ENCODE data around the gene ADGRL1. TPM values are rescaled to one million over a fixed set of nuclear protein-coding genes. Genes with fewer than 3 reads are reported as not detected.
"Not testable (repeated sequence)": the region's sequence is repeated elsewhere in the genome, so short reads cannot be mapped to it uniquely, and the experiment has no call there.

ADGRL1 gene
- total RNA-seq, 1 donor from 2014 or later: 32.2 TPM

DNA sequence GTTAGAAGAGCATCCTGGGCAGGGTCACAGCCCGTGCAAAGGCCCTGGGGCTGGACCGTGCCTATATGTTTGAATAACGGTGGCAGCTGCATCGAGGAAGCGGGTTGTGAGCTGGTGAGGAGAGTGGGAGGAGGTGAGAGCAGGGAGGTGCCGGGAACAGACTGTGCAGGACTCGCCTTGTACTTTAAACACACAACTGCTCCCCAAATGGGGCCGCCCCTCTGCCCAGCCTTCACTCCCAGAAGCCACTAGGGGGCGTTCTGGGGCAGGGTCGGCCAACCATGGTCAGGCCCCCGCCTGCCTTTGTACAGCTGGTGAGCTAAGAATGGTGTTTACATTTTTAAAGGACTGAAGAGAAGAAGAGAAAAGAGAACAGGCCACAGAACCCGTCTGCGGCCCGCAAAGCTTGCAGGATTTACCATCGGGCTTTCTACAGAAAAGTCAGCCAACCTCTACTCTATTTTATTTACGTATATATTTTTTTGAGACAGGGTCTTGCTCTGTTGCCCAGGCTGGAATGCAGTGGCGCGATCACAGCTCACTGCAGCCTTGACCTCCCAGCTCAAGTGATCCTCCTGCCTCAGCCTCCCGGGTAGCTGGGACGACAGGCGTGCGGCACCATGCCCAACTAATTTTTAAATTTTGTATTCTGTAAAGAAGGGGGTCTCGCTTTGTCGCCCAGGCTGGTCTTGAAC, 5.7 kb downstream of the ADGRL1 start:
- not testable (repeated sequence) for H3K9me3 Mint-ChIP-seq (ENCODE audit: low read depth); H3K4me3 Mint-ChIP-seq (ENCODE audit: unreplicated experiment)

DNA sequence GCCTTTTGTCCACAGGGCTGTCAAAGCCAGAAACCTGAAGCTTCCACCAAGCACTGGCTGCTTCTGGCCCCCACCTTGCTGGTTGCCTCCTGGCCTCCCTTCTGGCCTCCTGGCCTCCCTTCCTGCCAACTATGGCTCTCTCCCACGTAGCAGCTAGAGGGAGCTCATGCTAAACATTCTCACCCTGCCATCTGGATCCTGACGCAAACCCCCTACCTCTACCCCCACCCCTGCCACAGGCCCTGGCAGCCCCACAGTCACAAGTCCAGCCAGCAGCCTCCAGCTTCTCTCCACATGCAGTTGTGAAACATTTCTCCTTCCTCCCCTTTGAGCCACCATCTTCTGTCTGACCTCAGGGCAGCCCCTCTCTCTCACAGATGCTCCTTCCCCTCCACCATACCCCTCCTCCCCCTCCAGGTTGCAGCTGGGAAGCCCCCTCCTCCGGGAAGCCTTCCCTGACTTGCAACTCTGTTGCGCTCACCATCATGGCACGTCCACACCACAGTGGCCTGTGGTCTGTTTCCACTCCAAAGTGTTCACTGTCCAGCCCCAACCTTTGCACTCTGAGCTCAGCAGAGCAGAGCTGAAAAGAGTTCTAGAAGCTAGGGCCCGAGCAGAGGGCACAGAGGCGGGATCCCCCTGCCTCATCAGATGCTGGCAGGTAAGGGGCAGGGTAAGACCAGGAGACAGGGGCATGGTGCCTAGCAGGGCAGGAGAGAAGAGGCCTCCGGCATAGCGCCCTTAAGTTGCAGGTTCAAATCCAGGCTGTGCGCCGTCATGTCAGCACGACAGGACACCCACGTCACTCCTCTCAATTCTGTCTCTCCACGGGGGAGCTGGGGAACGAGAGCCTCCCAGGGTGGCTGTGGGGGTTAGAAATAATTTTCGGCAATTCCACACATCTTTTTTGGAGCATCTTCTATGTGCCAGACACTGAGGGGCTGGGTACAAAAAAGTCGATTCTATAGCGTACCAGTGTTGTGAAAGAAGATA, 7.3 kb downstream of the ADGRL1 start:
- Mint-ChIP-seq H3K4me3 (ENCODE audit: unreplicated experiment) (no peak overlapping the region), H3K27me3 (ENCODE audit: low read depth) (no peaks in the 10 kb centered on the region), H3K4me1 (ENCODE audit: low read depth) (peaks cover 12% of the 10 kb centered on the region), H3K36me3 (ENCODE audit: low read depth) (no peaks in the 10 kb centered on the region), H3K27ac (ENCODE audit: unreplicated experiment) (no peak overlapping the region), H3K9me3 (ENCODE audit: low read depth) (no peaks in the 10 kb centered on the region)
- DNase-seq (ENCODE audit: low spot score): no peak
- TF ChIP-seq, protein P1, sequence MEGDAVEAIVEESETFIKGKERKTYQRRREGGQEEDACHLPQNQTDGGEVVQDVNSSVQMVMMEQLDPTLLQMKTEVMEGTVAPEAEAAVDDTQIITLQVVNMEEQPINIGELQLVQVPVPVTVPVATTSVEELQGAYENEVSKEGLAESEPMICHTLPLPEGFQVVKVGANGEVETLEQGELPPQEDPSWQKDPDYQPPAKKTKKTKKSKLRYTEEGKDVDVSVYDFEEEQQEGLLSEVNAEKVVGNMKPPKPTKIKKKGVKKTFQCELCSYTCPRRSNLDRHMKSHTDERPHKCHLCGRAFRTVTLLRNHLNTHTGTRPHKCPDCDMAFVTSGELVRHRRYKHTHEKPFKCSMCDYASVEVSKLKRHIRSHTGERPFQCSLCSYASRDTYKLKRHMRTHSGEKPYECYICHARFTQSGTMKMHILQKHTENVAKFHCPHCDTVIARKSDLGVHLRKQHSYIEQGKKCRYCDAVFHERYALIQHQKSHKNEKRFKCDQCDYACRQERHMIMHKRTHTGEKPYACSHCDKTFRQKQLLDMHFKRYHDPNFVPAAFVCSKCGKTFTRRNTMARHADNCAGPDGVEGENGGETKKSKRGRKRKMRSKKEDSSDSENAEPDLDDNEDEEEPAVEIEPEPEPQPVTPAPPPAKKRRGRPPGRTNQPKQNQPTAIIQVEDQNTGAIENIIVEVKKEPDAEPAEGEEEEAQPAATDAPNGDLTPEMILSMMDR (IDR thresholded peaks at IDR 0.05): peak; percentile 53

More for the DNA sequence above, 5.7 kb downstream of the ADGRL1 start:
- not testable (repeated sequence) for H3K27ac Mint-ChIP-seq (ENCODE audit: unreplicated experiment); DNase-seq (ENCODE audit: low spot score); H3K36me3 Mint-ChIP-seq (ENCODE audit: low read depth); H3K27me3 Mint-ChIP-seq (ENCODE audit: low read depth)
- H3K4me1 Mint-ChIP-seq (ENCODE audit: low read depth): peaks cover 22% of the 10 kb centered on the region
- TF ChIP-seq, protein P1 (IDR thresholded peaks at IDR 0.05): peak; percentile 81

DNA sequence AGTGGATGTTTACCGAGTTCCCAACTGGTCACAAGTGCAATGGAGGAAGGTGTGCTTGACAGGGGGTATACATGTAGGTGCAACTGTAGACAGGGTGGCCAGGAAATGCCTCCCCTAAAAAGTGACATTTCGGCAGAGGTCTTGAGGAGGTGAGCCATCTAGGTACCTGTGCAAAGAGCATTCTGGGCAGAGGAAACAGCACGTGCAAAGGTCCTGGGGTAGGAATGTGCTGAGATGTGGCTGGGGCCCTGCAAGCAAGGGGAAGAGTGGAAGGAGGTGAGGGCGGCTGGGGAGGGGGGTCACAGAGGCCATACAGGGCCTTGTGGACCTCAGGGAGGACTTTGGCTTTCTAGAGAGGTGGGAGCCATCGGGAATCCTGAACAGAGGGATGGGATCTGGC, 8.1 kb downstream of the ADGRL1 start:
- Mint-ChIP-seq H3K4me1 (ENCODE audit: low read depth) (peaks cover 7% of the 10 kb centered on the region), H3K4me3 (ENCODE audit: unreplicated experiment) (no peak overlapping the region), H3K27ac (ENCODE audit: unreplicated experiment) (no peak overlapping the region), H3K36me3 (ENCODE audit: low read depth) (no peaks in the 10 kb centered on the region), H3K9me3 (ENCODE audit: low read depth) (no peaks in the 10 kb centered on the region), H3K27me3 (ENCODE audit: low read depth) (no peaks in the 10 kb centered on the region)
- TF ChIP-seq, protein P1 (IDR thresholded peaks at IDR 0.05): no peak
- no peak for DNase-seq (ENCODE audit: low spot score)

DNA sequence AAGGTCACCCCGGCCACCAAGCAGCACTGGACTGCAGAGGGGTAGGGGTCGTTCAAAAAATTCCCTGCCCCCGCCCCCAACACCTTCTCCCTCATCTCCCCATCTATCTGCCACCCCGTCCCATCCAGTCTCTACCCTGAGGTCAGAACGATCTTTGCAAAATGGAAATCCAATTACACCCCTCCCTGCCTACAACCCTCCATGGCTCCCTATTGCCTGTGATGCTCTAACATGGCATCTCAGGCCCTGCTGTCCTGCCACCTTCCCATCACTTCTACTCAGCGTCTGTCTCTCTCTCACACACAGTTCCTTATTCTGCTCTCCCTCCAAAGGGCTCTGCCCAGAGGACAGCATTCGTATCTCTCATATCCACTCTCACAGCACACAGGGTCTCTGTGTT, 8.7 kb downstream of the ADGRL1 start:
- H3K4me1 Mint-ChIP-seq (ENCODE audit: low read depth); H3K27ac Mint-ChIP-seq (ENCODE audit: unreplicated experiment); DNase-seq (ENCODE audit: low spot score); H3K4me3 Mint-ChIP-seq (ENCODE audit: unreplicated experiment); H3K27me3 Mint-ChIP-seq (ENCODE audit: low read depth); H3K9me3 Mint-ChIP-seq (ENCODE audit: low read depth); H3K36me3 Mint-ChIP-seq (ENCODE audit: low read depth): not testable (repeated sequence)

DNA sequence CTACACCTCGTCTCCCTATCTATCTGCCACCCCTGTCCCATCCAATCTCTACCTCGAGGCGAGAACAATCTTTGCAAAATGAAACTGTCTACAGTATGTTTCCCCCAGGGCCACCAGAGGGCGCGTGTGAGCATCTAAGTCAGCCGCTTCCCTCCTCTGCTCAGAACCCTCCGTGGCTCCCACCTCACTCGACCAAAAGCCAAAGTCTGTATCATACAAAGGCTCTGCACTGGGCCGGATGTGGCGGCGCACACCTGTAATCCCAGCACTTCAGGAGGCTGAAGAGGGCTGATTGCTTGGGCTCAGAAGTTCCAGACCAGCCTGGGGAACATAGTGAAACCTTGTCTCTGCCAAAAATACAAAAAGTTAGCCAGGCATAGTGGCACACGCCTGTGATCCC, 9.9 kb downstream of the ADGRL1 start:
- not testable (repeated sequence) for H3K4me1 Mint-ChIP-seq (ENCODE audit: low read depth); H3K27ac Mint-ChIP-seq (ENCODE audit: unreplicated experiment); H3K36me3 Mint-ChIP-seq (ENCODE audit: low read depth); DNase-seq (ENCODE audit: low spot score); H3K27me3 Mint-ChIP-seq (ENCODE audit: low read depth); H3K9me3 Mint-ChIP-seq (ENCODE audit: low read depth)
- peak overlapping the region; percentile 5 for H3K4me3 Mint-ChIP-seq (ENCODE audit: unreplicated experiment)
- TF ChIP-seq, protein P1 (IDR thresholded peaks at IDR 0.05): peak; percentile 86

DNA sequence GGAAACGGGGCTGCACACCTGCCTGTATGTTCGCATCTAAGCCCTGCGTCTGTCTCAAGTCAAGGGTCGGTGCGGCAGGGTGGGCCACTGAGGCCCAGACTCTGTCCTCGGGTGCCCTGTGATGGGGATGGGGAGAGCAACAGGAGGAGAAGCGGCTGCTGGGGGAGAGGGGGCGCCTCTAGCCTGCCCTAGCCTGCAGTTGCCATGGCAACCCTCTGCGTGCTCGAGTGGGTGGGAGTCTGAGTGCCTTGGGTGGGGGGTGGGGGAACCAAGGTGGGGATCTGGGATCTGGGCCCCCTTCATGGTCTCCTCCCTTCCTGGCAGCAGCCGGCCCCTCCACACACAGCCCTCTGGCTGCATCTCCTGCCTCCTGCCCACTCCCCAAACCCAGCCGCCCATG, 10.8 kb downstream of the ADGRL1 start:
- H3K27me3 Mint-ChIP-seq (ENCODE audit: low read depth); H3K36me3 Mint-ChIP-seq (ENCODE audit: low read depth); H3K27ac Mint-ChIP-seq (ENCODE audit: unreplicated experiment); DNase-seq (ENCODE audit: low spot score); H3K4me3 Mint-ChIP-seq (ENCODE audit: unreplicated experiment); H3K4me1 Mint-ChIP-seq (ENCODE audit: low read depth); H3K9me3 Mint-ChIP-seq (ENCODE audit: low read depth): not testable (repeated sequence)

All from chondrocyte (in vitro differentiated cells).